DOHH2 (cell line): ENCODE results near the gene FAM193A.

Source experiments
- EZH2phosphoT487 ChIP-seq: fragments of 200-600 bp; sonication (generic); IDR thresholded peaks from 2 replicates; pipeline ENCODE4 v1.6.1; 2017; ENCODE audit warnings: borderline replicate concordance, mild to moderate bottlenecking, antibody characterized with exemption, low read length, moderate library complexity, mixed read lengths
- TF ChIP-seq, protein P1 (sequence below): fragments of 200-600 bp; sonication (generic); IDR thresholded peaks from one replicate; pipeline ENCODE4 v1.5.1; 2014; ENCODE audit warnings: antibody characterized with exemption, mild to moderate bottlenecking, low read depth, low read length; ENCODE audit not compliant: poor library complexity, severe bottlenecking

DNA sequence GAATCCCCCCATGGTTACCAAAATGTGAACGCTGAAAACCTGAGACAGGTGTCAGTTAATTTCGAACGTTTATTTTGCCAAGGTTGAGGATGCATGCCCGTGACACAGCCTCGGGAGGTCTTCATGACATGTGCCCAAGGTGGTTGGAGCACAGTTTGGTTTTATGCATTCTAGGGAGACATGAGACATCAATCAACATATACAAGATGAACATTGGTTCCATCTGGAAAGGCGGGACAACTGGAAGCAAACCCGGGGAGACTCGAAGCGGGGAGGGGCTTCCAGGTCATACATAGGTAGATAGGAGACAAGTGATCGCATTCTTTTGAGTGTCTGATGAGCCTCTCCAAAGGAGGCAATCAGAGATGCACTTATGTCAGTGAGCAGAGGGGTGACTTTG is 245.5 kb downstream of the FAM193A start:
- TF ChIP-seq, protein P1, sequence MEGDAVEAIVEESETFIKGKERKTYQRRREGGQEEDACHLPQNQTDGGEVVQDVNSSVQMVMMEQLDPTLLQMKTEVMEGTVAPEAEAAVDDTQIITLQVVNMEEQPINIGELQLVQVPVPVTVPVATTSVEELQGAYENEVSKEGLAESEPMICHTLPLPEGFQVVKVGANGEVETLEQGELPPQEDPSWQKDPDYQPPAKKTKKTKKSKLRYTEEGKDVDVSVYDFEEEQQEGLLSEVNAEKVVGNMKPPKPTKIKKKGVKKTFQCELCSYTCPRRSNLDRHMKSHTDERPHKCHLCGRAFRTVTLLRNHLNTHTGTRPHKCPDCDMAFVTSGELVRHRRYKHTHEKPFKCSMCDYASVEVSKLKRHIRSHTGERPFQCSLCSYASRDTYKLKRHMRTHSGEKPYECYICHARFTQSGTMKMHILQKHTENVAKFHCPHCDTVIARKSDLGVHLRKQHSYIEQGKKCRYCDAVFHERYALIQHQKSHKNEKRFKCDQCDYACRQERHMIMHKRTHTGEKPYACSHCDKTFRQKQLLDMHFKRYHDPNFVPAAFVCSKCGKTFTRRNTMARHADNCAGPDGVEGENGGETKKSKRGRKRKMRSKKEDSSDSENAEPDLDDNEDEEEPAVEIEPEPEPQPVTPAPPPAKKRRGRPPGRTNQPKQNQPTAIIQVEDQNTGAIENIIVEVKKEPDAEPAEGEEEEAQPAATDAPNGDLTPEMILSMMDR, result no peak
- no peak for TF ChIP-seq EZH2phosphoT487
